T-helper 17 cell (primary cell): ENCODE results near the gene MDM2. TPM values are rescaled to one million over a fixed set of nuclear protein-coding genes. Genes with fewer than 3 reads are reported as not detected.
A peak's percentile ranks its signal among the peaks of the same experiment; 100 is the strongest.
"Not testable (repeated sequence)": the region's sequence is repeated elsewhere in the genome, so short reads cannot be mapped to it uniquely, and the experiment has no call there.

Source experiments
- ATAC-seq: fragments of 150-1000 bp; cut with Tn5 transposase; 2 replicates; pipeline ENCODE4 v1.10.0; 2021; ENCODE audit warnings: mild to moderate bottlenecking, moderate library complexity
- DNase-seq, 3 donors: peaks; one replicate each; pipeline versions ENCODE4 v3.0.0 to v3.0.0-alpha.2; 2020 to 2021
- H3K9me3 ChIP-seq: one replicate; pipeline ENCODE4 v1.7.0; 2013; ENCODE audit warnings: low read length, mild to moderate bottlenecking; ENCODE audit not compliant: control insufficient read depth, poor library complexity, severe bottlenecking
- H3K27ac Mint-ChIP-seq: one replicate; pipeline ENCODE4 v1.8.0; 2022; ENCODE audit warnings: mild to moderate bottlenecking, moderate library complexity, mixed read lengths
- H3K27me3 Mint-ChIP-seq: one replicate; pipeline ENCODE4 v1.8.0; 2022; ENCODE audit warnings: mixed read lengths
- H3K36me3 Mint-ChIP-seq: one replicate; pipeline ENCODE4 v1.8.0; 2022; ENCODE audit warnings: low read depth, mixed read lengths
- H3K4me1 Mint-ChIP-seq: one replicate; pipeline ENCODE4 v1.8.0; 2022; ENCODE audit warnings: mild to moderate bottlenecking, mixed read lengths
- H3K4me3 Mint-ChIP-seq: one replicate; pipeline ENCODE4 v1.8.0; 2022; ENCODE audit warnings: mild to moderate bottlenecking, moderate library complexity, mixed read lengths
- total RNA-seq, 4 donors: library from RNA in 2 of 4; stranded (reverse) in 2 of 4; gene quantifications; one replicate each; pipeline ENCODE4 v1.2.3 and lab custom pipeline; 2022 to 2026

MDM2 gene
- total RNA-seq, 2 donors from 2014 or later: 96.3 to 101 TPM

GRCh38 chr12:68790081-68790951 is 17.7 kb upstream of the MDM2 start:
- Mint-ChIP-seq H3K36me3 (no peaks in the 10 kb centered on the region), H3K4me1 (no peaks in the 10 kb centered on the region), H3K27me3 (no peaks in the 10 kb centered on the region), H3K4me3 (no peak overlapping the region), H3K27ac (no peak overlapping the region)
- H3K9me3 ChIP-seq: no peaks in the 10 kb centered on the region
- DNase-seq (no peak), ATAC-seq (no peak)

GRCh38 chr12:68790952-68791234 is 17.1 kb upstream of the MDM2 start:
- ATAC-seq: no peak
- Mint-ChIP-seq H3K27ac (no peak overlapping the region), H3K4me3 (no peak overlapping the region), H3K4me1 (no peaks in the 10 kb centered on the region), H3K36me3 (no peaks in the 10 kb centered on the region), H3K27me3 (no peaks in the 10 kb centered on the region)
- no peak for DNase-seq
- no peaks in the 10 kb centered on the region for H3K9me3 ChIP-seq

GRCh38 chr12:68791897-68792481 is 16.0 kb upstream of the MDM2 start:
- Mint-ChIP-seq H3K4me3 (no peak overlapping the region), H3K27ac (no peak overlapping the region), H3K36me3 (no peaks in the 10 kb centered on the region), H3K4me1 (no peaks in the 10 kb centered on the region), H3K27me3 (no peaks in the 10 kb centered on the region)
- ATAC-seq (no peak), DNase-seq (no peak)
- H3K9me3 ChIP-seq: no peaks in the 10 kb centered on the region

GRCh38 chr12:68792952-68793351 is 15.0 kb upstream of the MDM2 start:
- DNase-seq (peak in 1 of 3 donors; percentile 19), ATAC-seq (peak; percentile 82)
- Mint-ChIP-seq H3K36me3 (no peaks in the 10 kb centered on the region), H3K4me1 (no peaks in the 10 kb centered on the region), H3K27ac (no peak overlapping the region), H3K27me3 (no peaks in the 10 kb centered on the region), H3K4me3 (no peak overlapping the region)
- H3K9me3 ChIP-seq: no peaks in the 10 kb centered on the region

- Mint-ChIP-seq H3K36me3 (no peaks in the 10 kb centered on the region), H3K27ac (no peak overlapping the region), H3K27me3 (no peaks in the 10 kb centered on the region), H3K4me1 (no peaks in the 10 kb centered on the region), H3K4me3 (no peak overlapping the region)
- no peak for DNase-seq
- H3K9me3 ChIP-seq: no peaks in the 10 kb centered on the region
- no peak for ATAC-seq
Measured at GRCh38 chr12:68793436-68793835, 14.5 kb upstream of the MDM2 start.

GRCh38 chr12:68793975-68794652 is 13.9 kb upstream of the MDM2 start:
- no peak overlapping the region for H3K4me3 Mint-ChIP-seq
- ATAC-seq (no peak), DNase-seq (no peak)
- no peaks in the 10 kb centered on the region for H3K4me1 Mint-ChIP-seq
- no peaks in the 10 kb centered on the region for H3K36me3 Mint-ChIP-seq
- H3K27me3 Mint-ChIP-seq: no peaks in the 10 kb centered on the region
- H3K27ac Mint-ChIP-seq: no peak overlapping the region
- no peaks in the 10 kb centered on the region for H3K9me3 ChIP-seq

GRCh38 chr12:68794653-68795251 is 13.2 kb upstream of the MDM2 start:
- H3K36me3 Mint-ChIP-seq: no peaks in the 10 kb centered on the region
- DNase-seq (no peak), ATAC-seq (no peak)
- H3K9me3 ChIP-seq: no peaks in the 10 kb centered on the region
- no peaks in the 10 kb centered on the region for H3K4me1 Mint-ChIP-seq
- H3K4me3 Mint-ChIP-seq: no peak overlapping the region
- no peak overlapping the region for H3K27ac Mint-ChIP-seq
- no peaks in the 10 kb centered on the region for H3K27me3 Mint-ChIP-seq

- H3K9me3 ChIP-seq: no peaks in the 10 kb centered on the region
- Mint-ChIP-seq H3K27ac (no peak overlapping the region), H3K36me3 (no peaks in the 10 kb centered on the region), H3K27me3 (no peaks in the 10 kb centered on the region), H3K4me1 (no peaks in the 10 kb centered on the region), H3K4me3 (no peak overlapping the region)
- no peak for ATAC-seq
- DNase-seq: no peak
Measured at GRCh38 chr12:68796399-68796798, 11.6 kb upstream of the MDM2 start.

- H3K9me3 ChIP-seq: no peaks in the 10 kb centered on the region
- Mint-ChIP-seq H3K27me3 (no peaks in the 10 kb centered on the region), H3K4me3 (no peak overlapping the region), H3K4me1 (no peaks in the 10 kb centered on the region), H3K27ac (no peak overlapping the region), H3K36me3 (no peaks in the 10 kb centered on the region)
- no peak for ATAC-seq
- DNase-seq: no peak
Measured at GRCh38 chr12:68798882-68799234, 9.1 kb upstream of the MDM2 start.

GRCh38 chr12:68800294-68800693 is 7.7 kb upstream of the MDM2 start:
- DNase-seq (no peak), ATAC-seq (no peak)
- H3K9me3 ChIP-seq: no peaks in the 10 kb centered on the region
- Mint-ChIP-seq H3K4me3 (no peak overlapping the region), H3K27ac (no peak overlapping the region), H3K36me3 (peaks cover under 1% of the 10 kb centered on the region), H3K27me3 (no peaks in the 10 kb centered on the region), H3K4me1 (no peaks in the 10 kb centered on the region)

GRCh38 chr12:68801124-68801523 is 6.9 kb upstream of the MDM2 start:
- ATAC-seq, H3K4me1 Mint-ChIP-seq, H3K9me3 ChIP-seq, H3K4me3 Mint-ChIP-seq, H3K36me3 Mint-ChIP-seq, DNase-seq, H3K27ac Mint-ChIP-seq, H3K27me3 Mint-ChIP-seq: not testable (repeated sequence)

GRCh38 chr12:68802372-68802745 is 5.6 kb upstream of the MDM2 start:
- H3K27me3 Mint-ChIP-seq, H3K9me3 ChIP-seq, ATAC-seq, H3K27ac Mint-ChIP-seq, H3K4me1 Mint-ChIP-seq, DNase-seq, H3K4me3 Mint-ChIP-seq, H3K36me3 Mint-ChIP-seq: not testable (repeated sequence)

GRCh38 chr12:68802911-68803651 is 4.9 kb upstream of the MDM2 start:
- not testable (repeated sequence) for ATAC-seq, H3K4me1 Mint-ChIP-seq, H3K4me3 Mint-ChIP-seq, H3K9me3 ChIP-seq, H3K36me3 Mint-ChIP-seq, DNase-seq, H3K27ac Mint-ChIP-seq, H3K27me3 Mint-ChIP-seq
